Liver (tissue), 3 donors: Measurements from ENCODE around the gene GRIP1.

Experiments
- EGR1 ChIP-seq, 2 donors: IDR thresholded peaks; 2 replicates each; pipeline ENCODE4 v1.6.1; 2016 to 2018; ENCODE audit warnings: antibody characterized with exemption in 2 of 2, low read depth in 2 of 2
- JUND ChIP-seq, 2 donors: IDR thresholded peaks; 2 replicates each; pipeline ENCODE4 v1.6.1; 2016; ENCODE audit warnings: antibody characterized with exemption in 2 of 2
- NR2F2 ChIP-seq: IDR thresholded peaks from 2 replicates; pipeline ENCODE4 v1.6.1; 2016; ENCODE audit warnings: antibody characterized with exemption
- RAD21 ChIP-seq, 2 donors: IDR thresholded peaks; 2 replicates each; pipeline ENCODE4 v1.6.1; 2016; ENCODE audit warnings: antibody characterized with exemption in 2 of 2, mild to moderate bottlenecking in 2 of 2
- RXRA ChIP-seq, 2 donors: IDR thresholded peaks; 2 replicates each; pipeline ENCODE4 v1.6.1; 2017 to 2018; ENCODE audit warnings: antibody characterized with exemption in 2 of 2, mild to moderate bottlenecking in 1 of 2
- SP1 ChIP-seq: IDR thresholded peaks from 2 replicates; pipeline ENCODE4 v1.6.1; 2018; ENCODE audit warnings: antibody characterized with exemption, mild to moderate bottlenecking
- TF ChIP-seq, protein P1 (sequence below): fragments of 150-350 bp; IDR thresholded peaks from 2 replicates; pipeline ENCODE4 v1.5.1; 2017; ENCODE audit warnings: improper control_type of control experiment, low read depth, low read length; ENCODE audit not compliant: missing input control
- TF ChIP-seq, protein P2 (sequence below): IDR thresholded peaks from 2 replicates; pipeline ENCODE4 v1.6.1; 2016; ENCODE audit warnings: antibody characterized with exemption
- TF ChIP-seq, protein P3 (sequence below): IDR thresholded peaks from 2 replicates; pipeline ENCODE4 v1.6.1; 2016; ENCODE audit warnings: antibody characterized with exemption
- TF ChIP-seq, protein P4 (sequence below): IDR thresholded peaks from 2 replicates; pipeline ENCODE4 v1.6.1; 2016; ENCODE audit warnings: antibody characterized with exemption
- TF ChIP-seq, protein P5 (sequence below): IDR thresholded peaks from 2 replicates; pipeline ENCODE4 v1.6.1; 2016; ENCODE audit warnings: antibody characterized with exemption, mild to moderate bottlenecking
- donor health status: healthy.
- donor health status: healthy.

DNA sequence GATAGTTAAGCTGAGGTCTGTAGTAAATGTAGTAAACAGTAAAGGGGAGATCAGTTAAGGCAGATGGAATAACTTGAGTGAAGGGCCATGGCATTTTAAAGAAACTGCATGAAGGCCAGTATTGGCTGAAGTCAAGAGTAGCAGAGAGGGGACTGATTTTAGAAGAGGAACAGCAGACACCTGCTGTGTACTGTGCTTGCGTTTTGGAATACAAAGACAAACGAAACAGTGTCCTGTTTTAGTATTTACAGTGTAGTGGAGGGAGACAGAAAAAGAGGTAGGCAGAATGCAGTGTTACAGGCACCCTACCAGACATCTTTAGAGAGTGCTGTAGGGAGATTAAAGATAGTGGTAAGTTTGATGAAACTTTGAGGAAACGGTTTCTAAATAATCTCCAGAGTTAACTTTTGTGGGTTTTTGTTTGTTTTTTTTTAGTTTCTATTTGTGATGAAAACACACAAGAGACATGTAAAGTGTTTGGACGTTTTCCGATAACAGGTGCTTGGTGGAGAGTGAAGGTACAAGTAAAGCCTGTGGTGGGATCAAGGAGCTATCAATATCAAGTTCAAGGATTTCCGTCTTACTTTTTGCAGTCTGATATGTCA, 374.5 kb downstream of the GRIP1 start:
- TF ChIP-seq, protein P1, sequence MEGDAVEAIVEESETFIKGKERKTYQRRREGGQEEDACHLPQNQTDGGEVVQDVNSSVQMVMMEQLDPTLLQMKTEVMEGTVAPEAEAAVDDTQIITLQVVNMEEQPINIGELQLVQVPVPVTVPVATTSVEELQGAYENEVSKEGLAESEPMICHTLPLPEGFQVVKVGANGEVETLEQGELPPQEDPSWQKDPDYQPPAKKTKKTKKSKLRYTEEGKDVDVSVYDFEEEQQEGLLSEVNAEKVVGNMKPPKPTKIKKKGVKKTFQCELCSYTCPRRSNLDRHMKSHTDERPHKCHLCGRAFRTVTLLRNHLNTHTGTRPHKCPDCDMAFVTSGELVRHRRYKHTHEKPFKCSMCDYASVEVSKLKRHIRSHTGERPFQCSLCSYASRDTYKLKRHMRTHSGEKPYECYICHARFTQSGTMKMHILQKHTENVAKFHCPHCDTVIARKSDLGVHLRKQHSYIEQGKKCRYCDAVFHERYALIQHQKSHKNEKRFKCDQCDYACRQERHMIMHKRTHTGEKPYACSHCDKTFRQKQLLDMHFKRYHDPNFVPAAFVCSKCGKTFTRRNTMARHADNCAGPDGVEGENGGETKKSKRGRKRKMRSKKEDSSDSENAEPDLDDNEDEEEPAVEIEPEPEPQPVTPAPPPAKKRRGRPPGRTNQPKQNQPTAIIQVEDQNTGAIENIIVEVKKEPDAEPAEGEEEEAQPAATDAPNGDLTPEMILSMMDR: no peak
- TF ChIP-seq SP1: no peak
- TF ChIP-seq, protein P2, sequence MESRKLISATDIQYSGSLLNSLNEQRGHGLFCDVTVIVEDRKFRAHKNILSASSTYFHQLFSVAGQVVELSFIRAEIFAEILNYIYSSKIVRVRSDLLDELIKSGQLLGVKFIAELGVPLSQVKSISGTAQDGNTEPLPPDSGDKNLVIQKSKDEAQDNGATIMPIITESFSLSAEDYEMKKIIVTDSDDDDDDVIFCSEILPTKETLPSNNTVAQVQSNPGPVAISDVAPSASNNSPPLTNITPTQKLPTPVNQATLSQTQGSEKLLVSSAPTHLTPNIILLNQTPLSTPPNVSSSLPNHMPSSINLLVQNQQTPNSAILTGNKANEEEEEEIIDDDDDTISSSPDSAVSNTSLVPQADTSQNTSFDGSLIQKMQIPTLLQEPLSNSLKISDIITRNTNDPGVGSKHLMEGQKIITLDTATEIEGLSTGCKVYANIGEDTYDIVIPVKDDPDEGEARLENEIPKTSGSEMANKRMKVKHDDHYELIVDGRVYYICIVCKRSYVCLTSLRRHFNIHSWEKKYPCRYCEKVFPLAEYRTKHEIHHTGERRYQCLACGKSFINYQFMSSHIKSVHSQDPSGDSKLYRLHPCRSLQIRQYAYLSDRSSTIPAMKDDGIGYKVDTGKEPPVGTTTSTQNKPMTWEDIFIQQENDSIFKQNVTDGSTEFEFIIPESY: no peak
- no peak for TF ChIP-seq RXRA (IDR thresholded peaks at IDR 0.05)
- no peak for TF ChIP-seq JUND (IDR thresholded peaks at IDR 0.05)
- TF ChIP-seq, protein P3, sequence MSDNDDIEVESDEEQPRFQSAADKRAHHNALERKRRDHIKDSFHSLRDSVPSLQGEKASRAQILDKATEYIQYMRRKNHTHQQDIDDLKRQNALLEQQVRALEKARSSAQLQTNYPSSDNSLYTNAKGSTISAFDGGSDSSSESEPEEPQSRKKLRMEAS: no peak
- TF ChIP-seq, protein P4, sequence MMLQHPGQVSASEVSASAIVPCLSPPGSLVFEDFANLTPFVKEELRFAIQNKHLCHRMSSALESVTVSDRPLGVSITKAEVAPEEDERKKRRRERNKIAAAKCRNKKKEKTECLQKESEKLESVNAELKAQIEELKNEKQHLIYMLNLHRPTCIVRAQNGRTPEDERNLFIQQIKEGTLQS: no peak
- TF ChIP-seq RAD21 (IDR thresholded peaks at IDR 0.05): no peak
- TF ChIP-seq, protein P5, sequence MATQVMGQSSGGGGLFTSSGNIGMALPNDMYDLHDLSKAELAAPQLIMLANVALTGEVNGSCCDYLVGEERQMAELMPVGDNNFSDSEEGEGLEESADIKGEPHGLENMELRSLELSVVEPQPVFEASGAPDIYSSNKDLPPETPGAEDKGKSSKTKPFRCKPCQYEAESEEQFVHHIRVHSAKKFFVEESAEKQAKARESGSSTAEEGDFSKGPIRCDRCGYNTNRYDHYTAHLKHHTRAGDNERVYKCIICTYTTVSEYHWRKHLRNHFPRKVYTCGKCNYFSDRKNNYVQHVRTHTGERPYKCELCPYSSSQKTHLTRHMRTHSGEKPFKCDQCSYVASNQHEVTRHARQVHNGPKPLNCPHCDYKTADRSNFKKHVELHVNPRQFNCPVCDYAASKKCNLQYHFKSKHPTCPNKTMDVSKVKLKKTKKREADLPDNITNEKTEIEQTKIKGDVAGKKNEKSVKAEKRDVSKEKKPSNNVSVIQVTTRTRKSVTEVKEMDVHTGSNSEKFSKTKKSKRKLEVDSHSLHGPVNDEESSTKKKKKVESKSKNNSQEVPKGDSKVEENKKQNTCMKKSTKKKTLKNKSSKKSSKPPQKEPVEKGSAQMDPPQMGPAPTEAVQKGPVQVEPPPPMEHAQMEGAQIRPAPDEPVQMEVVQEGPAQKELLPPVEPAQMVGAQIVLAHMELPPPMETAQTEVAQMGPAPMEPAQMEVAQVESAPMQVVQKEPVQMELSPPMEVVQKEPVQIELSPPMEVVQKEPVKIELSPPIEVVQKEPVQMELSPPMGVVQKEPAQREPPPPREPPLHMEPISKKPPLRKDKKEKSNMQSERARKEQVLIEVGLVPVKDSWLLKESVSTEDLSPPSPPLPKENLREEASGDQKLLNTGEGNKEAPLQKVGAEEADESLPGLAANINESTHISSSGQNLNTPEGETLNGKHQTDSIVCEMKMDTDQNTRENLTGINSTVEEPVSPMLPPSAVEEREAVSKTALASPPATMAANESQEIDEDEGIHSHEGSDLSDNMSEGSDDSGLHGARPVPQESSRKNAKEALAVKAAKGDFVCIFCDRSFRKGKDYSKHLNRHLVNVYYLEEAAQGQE: no peak
- no peak for TF ChIP-seq EGR1 (IDR thresholded peaks at IDR 0.05; ENCODE audit: low read depth in 2 of 2)
- TF ChIP-seq NR2F2: no peak
